Measurements from ENCODE around the gene MTR. TPM values are rescaled to one million over a fixed set of nuclear protein-coding genes. Genes with fewer than 3 reads are reported as not detected.

Gene MTR
- total RNA-seq, 1 experiment from 2014 or later: 35.5 TPM

- Mint-ChIP-seq H3K36me3 (ENCODE audit: insufficient read depth in 1 of 3, low read depth in 3 of 3) (peaks cover 6 to 44% (median 33%) of the 10 kb centered on the region in 3 experiments; a peak in 6 of 7 replicates), H3K27ac (no peak overlapping the region; a peak in 1 of 7 replicates), H3K27me3 (ENCODE audit: low read depth) (no peaks in the 10 kb centered on the region), H3K9me3 (no peaks in the 10 kb centered on the region), H3K4me1 (peaks cover 4 to 5% of the 10 kb centered on the region in 2 experiments; a peak in 3 of 4 replicates), H3K4me3 (no peak overlapping the region)
- Histone ChIP-seq H4K5ac (ENCODE audit: insufficient read length, low read depth, low read length) (no peak overlapping the region), H2BK120ac (ENCODE audit: low read depth, low read length, poor library complexity, severe bottlenecking) (no peak overlapping the region), H3K23ac (ENCODE audit: insufficient read length, low read depth, low read length) (no peak overlapping the region), H3K18ac (ENCODE audit: insufficient read length, low read depth, low read length) (no peak overlapping the region), H2BK15ac (ENCODE audit: low read depth, low read length) (no peak overlapping the region), H2BK12ac (ENCODE audit: insufficient read length, low read depth, low read length) (no peak overlapping the region), H4K91ac (ENCODE audit: insufficient read length, low read depth, low read length) (no peak overlapping the region), H4K20me1 (ENCODE audit: control insufficient read depth, insufficient read depth, insufficient read length) (no peaks in the 10 kb centered on the region), H2BK5ac (ENCODE audit: insufficient read length, low read length) (no peak overlapping the region), H3K9ac (ENCODE audit: extremely low read depth, insufficient read length, low read length) (no peak overlapping the region), H3K14ac (ENCODE audit: insufficient read depth, low read length) (no peak overlapping the region), H2AFZ (ENCODE audit: low read length) (no peak overlapping the region), H3K4ac (ENCODE audit: low read depth, low read length) (no peak overlapping the region), H2BK20ac (ENCODE audit: low read depth, low read length, poor library complexity, severe bottlenecking) (no peak overlapping the region), H4K8ac (replicated peaks; ENCODE audit: insufficient read length, low read depth, low read length) (no peak overlapping the region), H3K9me3 (ENCODE audit: control insufficient read depth, low read depth, low read length) (no peaks in the 10 kb centered on the region), H3K23me2 (ENCODE audit: insufficient read length, low read depth, low read length, poor library complexity, severe bottlenecking) (no peaks in the 10 kb centered on the region), H3K79me1 (ENCODE audit: insufficient read depth, low read depth, low read length, poor library complexity, severe bottlenecking) (no peaks in the 10 kb centered on the region), H3K27ac (ENCODE audit: insufficient read length, low read depth, low read length) (no peak overlapping the region), H2AK5ac (ENCODE audit: insufficient read length, low read length) (no peak overlapping the region), H3K79me2 (ENCODE audit: insufficient read depth, low read length) (no peaks in the 10 kb centered on the region), H3T11ph (ENCODE audit: low read length) (no peak overlapping the region), H3K4me2 (ENCODE audit: insufficient read depth, insufficient read length, low read length) (no peak overlapping the region), H3K27me3 (ENCODE audit: insufficient read depth, low read length) (no peaks in the 10 kb centered on the region), H3K4me1 (ENCODE audit: insufficient read depth, low read length) (no peaks in the 10 kb centered on the region), H3K56ac (ENCODE audit: insufficient read length, low read depth, low read length) (no peak overlapping the region)
- WGBS (ENCODE audit: extremely low coverage, insufficient read length, low lambda C conversion rate): no CpG with 5 or more reads among the region's 8 CpGs
- no peak for DNase-seq
- TF ChIP-seq, protein P1, sequence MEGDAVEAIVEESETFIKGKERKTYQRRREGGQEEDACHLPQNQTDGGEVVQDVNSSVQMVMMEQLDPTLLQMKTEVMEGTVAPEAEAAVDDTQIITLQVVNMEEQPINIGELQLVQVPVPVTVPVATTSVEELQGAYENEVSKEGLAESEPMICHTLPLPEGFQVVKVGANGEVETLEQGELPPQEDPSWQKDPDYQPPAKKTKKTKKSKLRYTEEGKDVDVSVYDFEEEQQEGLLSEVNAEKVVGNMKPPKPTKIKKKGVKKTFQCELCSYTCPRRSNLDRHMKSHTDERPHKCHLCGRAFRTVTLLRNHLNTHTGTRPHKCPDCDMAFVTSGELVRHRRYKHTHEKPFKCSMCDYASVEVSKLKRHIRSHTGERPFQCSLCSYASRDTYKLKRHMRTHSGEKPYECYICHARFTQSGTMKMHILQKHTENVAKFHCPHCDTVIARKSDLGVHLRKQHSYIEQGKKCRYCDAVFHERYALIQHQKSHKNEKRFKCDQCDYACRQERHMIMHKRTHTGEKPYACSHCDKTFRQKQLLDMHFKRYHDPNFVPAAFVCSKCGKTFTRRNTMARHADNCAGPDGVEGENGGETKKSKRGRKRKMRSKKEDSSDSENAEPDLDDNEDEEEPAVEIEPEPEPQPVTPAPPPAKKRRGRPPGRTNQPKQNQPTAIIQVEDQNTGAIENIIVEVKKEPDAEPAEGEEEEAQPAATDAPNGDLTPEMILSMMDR (conservative IDR thresholded peaks at IDR 0.05): no peak
Observed at GRCh38 chr1:236888903-236889302, 93.8 kb downstream of the MTR start.
